GM12878 (cell line): ENCODE data around the gene SLMAP. TPM values are rescaled to one million over a fixed set of nuclear protein-coding genes. Genes with fewer than 3 reads are reported as not detected.
A peak's percentile ranks its signal among the peaks of the same experiment; 100 is the strongest.

Source experiments
- BACH1 ChIP-seq: fragments of 450-650 bp; IDR thresholded peaks from 2 replicates; pipeline ENCODE4 v1.6.1; 2017; ENCODE audit warnings: mild to moderate bottlenecking, borderline replicate concordance
- BCL3 ChIP-seq: IDR thresholded peaks from 2 replicates; pipeline ENCODE4 v1.6.1; 2011; ENCODE audit warnings: borderline replicate concordance, low read depth, mild to moderate bottlenecking, moderate library complexity, low read length; ENCODE audit not compliant: insufficient read depth, poor library complexity, severe bottlenecking
- BRCA1 ChIP-seq: IDR thresholded peaks from 2 replicates; pipeline ENCODE4 v1.6.1; 2011; ENCODE audit warnings: low read depth, low read length, improper control_type of control experiment
- CBX3 ChIP-seq: fragments of 200-600 bp; sonication (generic); IDR thresholded peaks from 2 replicates; pipeline ENCODE4 v1.6.1; 2016; ENCODE audit warnings: low read depth, borderline replicate concordance
- CEBPB ChIP-seq, 2 experiments: fragments of 150-350 bp in 1 of 2; IDR thresholded peaks; 2 replicates each; pipeline ENCODE4 v1.6.1; 2012 to 2014; ENCODE audit warnings: low read depth in 2 of 2, low read length in 2 of 2, borderline replicate concordance in 1 of 2, inconsistent platforms in 1 of 2
- CREM ChIP-seq: IDR thresholded peaks from 2 replicates; pipeline ENCODE4 v1.6.1; 2014; ENCODE audit warnings: antibody characterized with exemption, low read depth
- EGR1 ChIP-seq, 2 experiments: IDR thresholded peaks; 1 replicate in 1 of 2; 2 replicates in 1 of 2; pipeline ENCODE4 v1.6.1; 2011 to 2012; ENCODE audit warnings: low read depth in 2 of 2, low read length in 2 of 2, borderline replicate concordance in 1 of 2, mild to moderate bottlenecking in 1 of 2, moderate library complexity in 1 of 2
- ETV6 ChIP-seq, 2 experiments: fragments of 450-650 bp in 1 of 2; IDR thresholded peaks in 1 of 2; conservative IDR thresholded peaks in 1 of 2; 2 replicates each; pipeline ENCODE4 v1.6.1; 2014; ENCODE audit warnings: antibody characterized with exemption in 1 of 2, borderline replicate concordance in 1 of 2, low read depth in 1 of 2, mild to moderate bottlenecking in 1 of 2, moderate library complexity in 1 of 2
- KLF5 ChIP-seq: fragments of 450-650 bp; IDR thresholded peaks from 2 replicates; pipeline ENCODE4 v1.6.1; 2014; ENCODE audit warnings: mild to moderate bottlenecking; ENCODE audit not compliant: partially characterized antibody
- MTA2 ChIP-seq: fragments of 450-650 bp; IDR thresholded peaks from 2 replicates; pipeline ENCODE4 v1.6.1; 2016; ENCODE audit warnings: low read depth, mild to moderate bottlenecking, moderate library complexity
- NR2C1 ChIP-seq: fragments of 450-650 bp; IDR thresholded peaks from 2 replicates; pipeline ENCODE4 v1.6.1; 2017; ENCODE audit warnings: antibody characterized with exemption, mild to moderate bottlenecking, moderate library complexity
- PBX3 ChIP-seq: IDR thresholded peaks from 2 replicates; pipeline ENCODE4 v1.6.1; 2011; ENCODE audit warnings: mild to moderate bottlenecking, low read depth, low read length, moderate library complexity; ENCODE audit not compliant: insufficient replicate concordance
- POU2F2 ChIP-seq: IDR thresholded peaks from 3 replicates; pipeline ENCODE4 v1.6.1; 2011; ENCODE audit warnings: low read depth, mild to moderate bottlenecking, low read length, borderline replicate concordance
- USF2 ChIP-seq: IDR thresholded peaks from 2 replicates; pipeline ENCODE4 v1.6.1; 2011; ENCODE audit warnings: low read depth, low read length, improper control_type of control experiment, borderline replicate concordance
- ZBTB11 ChIP-seq: fragments of 450-650 bp; formaldehyde crosslinking; IDR thresholded peaks from 2 replicates; pipeline ENCODE4 v1.5.0; 2022; ENCODE audit warnings: mild to moderate bottlenecking, missing genetic modification characterization
- ZBTB40 ChIP-seq: fragments of 450-650 bp; IDR thresholded peaks from 2 replicates; pipeline ENCODE4 v1.6.1; 2016; ENCODE audit warnings: mild to moderate bottlenecking, moderate library complexity, borderline replicate concordance
- polyA plus RNA-seq, 11 experiments: library from polyadenylated mRNA; depleted of rRNA in 4 of 11; unstranded in 6 of 11; stranded (reverse) in 5 of 11; fragments of >200 nt; fragmentation: Nextera tagmentation in 4 of 11; fragmentation: Illumina TruSeq in 1 of 11; extraction: Ambion mirVana in 4 of 11; extraction: Trizol in 1 of 11; gene quantifications; 1 replicate in 1 of 11; 2 replicates in 10 of 11; pipeline versions ENCODE4 v1.2.1 to v1.2.3, GENCODE V29; 2011 to 2016; ENCODE audit warnings: inconsistent platforms in 2 of 11, missing spikeins in 2 of 11, low read depth in 1 of 11
- total RNA-seq, 4 experiments: library from RNA; depleted of rRNA in 3 of 4; stranded (reverse); fragments of >200 nt in 3 of 4; fragmentation: Illumina TruSeq in 1 of 4; extraction: Trizol in 1 of 4; gene quantifications; 2 replicates each; pipeline versions ENCODE4 v1.2.1 to v1.2.3, GENCODE V29; 2013 to 2021

SLMAP gene
- total and polyA plus RNA-seq, 10 of the 15 experiments (the other 5 are each of a cell fraction or from before 2014, with no cell fraction given) = 8.3 to 43.8 (median 26.4) TPM

- TF ChIP-seq ZBTB11 (CRISPR knock-in tag) (no peak), MTA2 (0 out of 2 replicates have a peak, but pooled peaks have one; percentile 13), BRCA1 (no peak), POU2F2 (peak; percentile 77; the same call in 2 of the 3 replicates), CBX3 (no peak), CEBPB (IDR thresholded peaks at IDR 0.05; ENCODE audit: borderline replicate concordance in 1 of 2, low read depth in 2 of 2, low read length in 2 of 2) (no peak), ZBTB40 (no peak; the same call in 1 of the 2 replicates), PBX3 (no peak), ETV6 (conservative IDR thresholded peaks at IDR 0.05 in 1 of 2, IDR thresholded peaks at IDR 0.05 in 1 of 2; ENCODE audit: borderline replicate concordance in 1 of 2, low read depth in 1 of 2) (no peak), USF2 (peak; percentile 92), CREM (peak; percentile 89; the same call in 1 of the 2 replicates), BCL3 (no peak), BACH1 (peak; percentile 22; the same call in 1 of the 2 replicates), EGR1 (IDR thresholded peaks at IDR 0.05; ENCODE audit: borderline replicate concordance in 1 of 2, low read depth in 2 of 2, low read length in 2 of 2) (peak in 1 of 2 experiments; percentile 7; a peak in 1 of 3 replicates), NR2C1 (peak; percentile 96), KLF5 (peak; percentile 29)
Observed at GRCh38 chr3:57755741-57756527, at the start of gene SLMAP (continued).
